GM18867 (cell line): ENCODE measurements around the gene PSD2.
"Not testable (repeated sequence)": the region's sequence is repeated elsewhere in the genome, so short reads cannot be mapped to it uniquely, and the experiment has no call there.

ENCODE experiments used
- ATAC-seq: cut with Tn5 transposase; IDR thresholded peaks from one replicate; pipeline ENCODE4 v1.9.1; 2021; ENCODE audit warnings: mild to moderate bottlenecking, moderate library complexity; ENCODE audit not compliant: unreplicated experiment

The PSD2 gene

GRCh38 chr5:139789116-139789844, 6.3 kb upstream of the PSD2 start:
- ATAC-seq = no peak

GRCh38 chr5:139789845-139790189, 5.8 kb upstream of the PSD2 start:
- ATAC-seq = no peak

GRCh38 chr5:139792218-139792617, 3.4 kb upstream of the PSD2 start:
- ATAC-seq = no peak

- not testable (repeated sequence) for ATAC-seq
Measured at GRCh38 chr5:139792655-139793054, 3.0 kb upstream of the PSD2 start.

GRCh38 chr5:139794067-139794846, 1.4 kb upstream of the PSD2 start:
- ATAC-seq = no peak

GRCh38 chr5:139796061-139796806, 626 bp downstream of the PSD2 start:
- no peak for ATAC-seq

GRCh38 chr5:139797335-139797734, 1.7 kb downstream of the PSD2 start:
- ATAC-seq = no peak

- no peak for ATAC-seq
Measured at GRCh38 chr5:139797856-139798510, 2.4 kb downstream of the PSD2 start.

GRCh38 chr5:139798883-139799282, 3.3 kb downstream of the PSD2 start:
- no peak for ATAC-seq

GRCh38 chr5:139799359-139799758, 3.8 kb downstream of the PSD2 start:
- ATAC-seq = no peak

- ATAC-seq = no peak
Measured at GRCh38 chr5:139803978-139804377, 8.4 kb downstream of the PSD2 start.

GRCh38 chr5:139804800-139805397, 9.3 kb downstream of the PSD2 start:
- no peak for ATAC-seq

- no peak for ATAC-seq
Measured at GRCh38 chr5:139805545-139805944, 9.9 kb downstream of the PSD2 start.

GRCh38 chr5:139806111-139806510, 10.5 kb downstream of the PSD2 start:
- ATAC-seq = no peak

GRCh38 chr5:139806726-139807646, 11.4 kb downstream of the PSD2 start:
- ATAC-seq = no peak

GRCh38 chr5:139807647-139808030, 12.0 kb downstream of the PSD2 start:
- no peak for ATAC-seq

GRCh38 chr5:139808481-139809330, 13.1 kb downstream of the PSD2 start:
- ATAC-seq = no peak

GRCh38 chr5:139809331-139809810, 13.8 kb downstream of the PSD2 start:
- ATAC-seq = no peak
